HG03045 (cell line): ENCODE measurements around the gene TACC2.

Experiments used
- ATAC-seq: cut with Tn5 transposase; IDR thresholded peaks from one replicate; pipeline ENCODE4 v1.9.1; 2021; ENCODE audit warnings: mild to moderate bottlenecking, moderate library complexity; ENCODE audit not compliant: unreplicated experiment

Gene TACC2

DNA sequence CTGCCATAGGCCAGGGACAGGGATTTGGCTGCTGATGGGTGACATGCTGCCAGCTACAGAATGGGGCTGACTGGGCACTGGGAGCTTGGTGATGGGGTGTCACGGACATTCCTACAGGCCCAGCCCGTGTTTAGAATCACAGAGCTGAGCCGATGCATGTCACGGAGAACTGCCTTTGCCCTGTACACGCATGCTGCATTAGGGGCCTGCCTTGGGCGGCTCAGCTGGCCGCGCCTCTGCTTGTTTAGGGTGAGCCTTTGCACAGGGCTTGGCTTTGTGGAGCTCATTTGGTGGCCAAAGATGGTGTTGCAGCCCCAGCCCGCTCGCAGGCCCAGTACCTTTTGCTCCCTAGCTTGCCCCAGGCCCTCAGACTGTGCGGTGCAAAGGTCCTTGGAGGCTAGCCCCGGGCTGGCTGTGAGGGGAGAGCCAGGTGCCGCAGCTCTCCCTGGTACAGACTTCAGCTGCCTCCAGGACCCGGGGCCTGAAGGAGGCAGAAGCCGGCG, 173.8 kb downstream of the TACC2 start:
- no peak for ATAC-seq

DNA sequence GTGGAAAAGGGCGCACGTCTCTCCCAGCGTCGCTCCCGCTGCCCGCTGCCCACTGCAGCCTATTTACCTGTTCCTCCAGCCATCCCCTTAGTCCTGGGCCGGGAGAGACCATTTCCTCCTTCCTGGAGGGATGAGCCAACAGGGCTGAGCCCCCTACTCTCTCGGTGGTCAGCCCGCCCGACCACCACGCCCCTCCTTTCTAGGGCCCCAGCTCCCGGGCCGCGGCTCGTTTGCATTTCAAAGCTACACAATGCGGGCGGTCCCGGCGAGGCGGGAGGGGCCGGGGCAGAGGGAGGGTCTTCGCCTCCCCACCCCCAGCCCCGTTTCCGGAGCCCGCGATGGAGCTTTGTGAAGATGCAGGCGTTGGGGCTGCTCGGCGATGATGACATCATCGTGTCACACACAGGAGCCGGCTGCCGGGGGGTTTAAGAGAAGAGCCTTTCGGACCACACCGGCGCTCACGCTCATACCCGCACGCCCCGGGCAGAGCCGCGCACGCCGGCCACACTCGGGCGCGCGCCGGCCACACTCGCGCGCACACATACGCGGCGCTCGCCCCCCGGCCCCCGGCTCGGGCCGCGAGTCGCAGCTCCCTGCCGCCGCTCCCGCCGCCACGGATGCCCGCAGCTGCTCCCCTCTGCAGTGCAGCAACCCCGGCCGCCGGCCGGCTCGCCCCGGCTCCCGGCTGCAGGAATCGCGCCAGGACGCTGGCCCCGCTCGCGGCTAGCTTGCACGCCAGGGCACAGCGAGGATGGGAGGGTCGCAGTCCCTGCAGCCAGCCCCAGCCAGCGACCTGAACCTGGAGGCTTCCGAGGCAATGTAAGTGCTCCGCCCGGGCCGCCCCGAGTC, 174.4 kb downstream of the TACC2 start:
- ATAC-seq = no peak

DNA sequence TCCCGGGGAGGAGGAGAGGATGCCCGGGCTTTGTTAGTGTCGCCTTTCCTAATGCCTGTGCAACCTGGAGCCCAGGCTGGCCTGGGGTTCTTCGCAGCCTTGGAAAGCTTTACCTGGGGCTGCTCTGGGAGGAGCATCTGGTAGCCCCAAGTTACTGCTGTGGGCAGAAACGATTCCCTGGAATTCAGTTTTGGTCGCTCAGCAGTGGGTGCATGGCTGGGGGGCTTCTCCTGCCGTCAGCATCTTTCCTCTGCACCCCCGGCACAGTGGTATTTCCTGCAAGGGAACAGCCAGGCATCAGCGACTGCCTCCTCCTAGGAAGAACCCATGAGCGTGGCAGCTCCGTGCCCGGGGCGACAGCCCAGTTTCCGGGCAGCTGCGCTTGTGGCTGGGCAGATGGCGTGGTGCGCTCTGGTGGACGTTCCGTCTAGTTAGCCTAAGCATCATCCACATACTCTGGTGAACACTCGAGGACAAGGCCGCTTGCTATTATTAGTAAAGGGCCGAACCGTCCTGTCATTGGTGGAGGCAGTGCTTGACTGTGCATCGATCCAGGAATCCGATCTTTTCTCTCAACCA, 175.1 kb downstream of the TACC2 start:
- no peak for ATAC-seq

DNA sequence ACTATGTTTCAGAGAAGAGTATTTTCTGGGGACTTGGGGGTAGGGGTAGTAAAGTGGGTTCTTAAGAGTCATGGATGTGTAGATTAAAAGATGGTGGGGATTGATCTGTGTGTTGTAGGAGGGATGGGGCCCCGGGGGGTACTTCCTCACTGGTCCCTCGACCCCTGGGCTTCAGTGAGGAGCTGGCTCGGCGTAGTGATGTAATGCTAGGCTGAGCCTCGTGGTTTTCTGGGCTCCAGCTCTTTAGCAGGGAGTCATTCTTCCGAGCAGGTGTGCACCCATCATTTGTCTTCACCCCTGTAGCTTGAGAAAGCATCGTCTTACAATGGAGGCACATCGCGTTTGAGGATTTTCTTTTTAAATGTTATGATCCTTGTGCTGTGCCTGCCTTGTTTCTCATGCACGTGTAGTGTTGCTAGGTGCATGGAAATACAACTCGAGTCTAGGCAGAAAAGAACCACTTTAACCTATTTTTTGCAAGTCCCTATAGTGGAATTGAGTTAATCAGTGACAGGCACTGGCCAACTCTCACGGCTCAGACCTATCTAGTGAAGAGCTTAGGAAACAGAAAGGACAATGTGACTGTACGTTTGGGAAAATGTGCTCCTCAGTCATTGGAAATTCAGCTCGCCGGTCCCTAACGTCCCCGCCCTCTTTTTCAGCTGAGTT, 176.0 kb downstream of the TACC2 start:
- ATAC-seq = no peak

DNA sequence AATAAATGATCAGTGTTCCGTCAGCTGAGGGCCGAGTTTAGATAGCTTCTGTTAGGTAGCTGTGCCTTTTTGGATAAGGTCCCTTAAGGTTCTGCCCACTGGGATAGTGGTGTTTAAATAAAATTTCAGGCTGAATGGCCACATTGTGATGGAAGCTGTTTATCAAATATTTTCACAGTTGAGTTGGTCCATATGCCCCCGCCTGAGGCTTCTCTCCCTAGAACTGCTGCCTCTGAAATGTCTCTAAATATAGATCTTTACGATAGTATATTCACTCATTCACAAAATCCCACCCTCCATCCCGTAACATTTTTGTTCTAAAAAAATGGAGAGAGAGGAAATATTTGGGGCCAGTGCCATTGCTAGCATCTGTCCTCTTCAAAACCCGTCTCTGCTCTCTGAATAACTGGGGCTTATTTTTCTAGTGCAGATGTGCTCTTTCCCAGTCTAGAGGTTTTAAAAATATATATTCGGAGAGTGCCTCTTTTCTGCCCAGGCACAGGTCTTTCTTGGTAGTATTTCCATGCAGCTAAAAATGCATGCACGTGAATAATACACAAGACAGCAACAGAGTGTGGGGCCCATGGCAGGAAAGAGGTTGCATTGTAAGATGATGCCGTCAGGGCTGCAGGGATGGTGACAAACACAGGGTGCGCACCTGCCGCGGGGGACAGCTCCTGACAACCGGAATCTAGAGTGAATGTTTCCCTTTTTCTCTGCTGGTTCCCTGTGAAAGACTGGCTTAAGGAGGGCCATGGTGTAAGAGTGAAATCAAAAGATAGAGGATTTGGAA, 176.7 kb downstream of the TACC2 start:
- ATAC-seq = no peak

DNA sequence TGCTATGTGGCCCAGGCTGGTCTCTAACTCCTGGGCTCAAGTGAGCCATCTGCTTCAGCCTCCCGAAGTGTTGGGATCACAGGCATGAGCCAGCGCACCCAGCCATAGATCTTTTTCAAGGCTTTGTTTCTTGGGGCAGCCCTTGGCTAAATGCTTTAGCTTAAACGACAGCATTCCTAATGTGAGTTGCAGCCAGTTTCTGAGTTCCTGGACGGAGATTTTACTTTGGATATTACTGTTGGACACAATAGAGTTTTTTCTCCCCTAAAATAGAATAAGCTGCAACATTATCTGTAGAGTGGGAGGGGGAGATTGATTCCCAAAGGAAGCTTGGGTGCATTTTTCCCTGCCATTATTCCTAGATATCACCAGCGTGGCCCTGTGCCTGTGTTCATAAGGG, 179.1 kb downstream of the TACC2 start:
- no peak for ATAC-seq

DNA sequence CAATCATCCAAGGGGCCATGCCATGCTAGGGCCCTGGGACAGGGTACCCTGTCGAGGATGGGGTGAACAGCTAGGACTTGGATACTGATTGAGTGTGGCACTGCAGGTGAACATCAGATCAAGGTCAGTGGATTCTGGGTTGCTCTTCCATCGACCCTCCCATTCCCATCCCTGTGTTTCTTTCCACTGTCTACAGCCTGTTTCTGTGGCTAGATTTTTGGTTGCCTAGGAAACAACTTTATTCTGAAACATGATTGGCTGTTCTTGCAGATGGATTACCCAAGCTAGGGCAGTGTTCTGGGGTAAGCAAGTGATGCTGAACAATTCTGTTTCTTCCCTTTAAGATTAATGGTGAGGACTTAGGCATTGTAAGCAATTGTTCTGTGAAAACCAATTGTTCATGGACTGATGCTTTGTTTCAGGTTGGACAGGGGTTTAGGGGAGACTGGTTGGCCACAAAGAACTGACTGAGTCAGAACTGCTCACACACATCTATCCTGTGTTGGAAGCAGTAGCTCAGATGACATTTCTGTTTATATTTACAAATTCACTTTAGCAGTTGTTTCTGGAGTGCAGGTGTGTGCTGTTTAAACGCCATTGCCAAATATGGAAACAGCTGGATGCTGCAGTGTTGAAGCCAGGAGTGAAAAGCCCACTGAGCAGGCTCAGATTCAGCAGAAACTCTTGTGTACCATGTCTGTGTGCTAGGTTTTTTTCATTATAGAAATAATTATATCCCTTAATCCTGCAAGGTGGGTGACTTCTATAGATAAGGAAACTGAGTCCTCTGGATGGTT, 179.8 kb downstream of the TACC2 start:
- ATAC-seq = no peak

DNA sequence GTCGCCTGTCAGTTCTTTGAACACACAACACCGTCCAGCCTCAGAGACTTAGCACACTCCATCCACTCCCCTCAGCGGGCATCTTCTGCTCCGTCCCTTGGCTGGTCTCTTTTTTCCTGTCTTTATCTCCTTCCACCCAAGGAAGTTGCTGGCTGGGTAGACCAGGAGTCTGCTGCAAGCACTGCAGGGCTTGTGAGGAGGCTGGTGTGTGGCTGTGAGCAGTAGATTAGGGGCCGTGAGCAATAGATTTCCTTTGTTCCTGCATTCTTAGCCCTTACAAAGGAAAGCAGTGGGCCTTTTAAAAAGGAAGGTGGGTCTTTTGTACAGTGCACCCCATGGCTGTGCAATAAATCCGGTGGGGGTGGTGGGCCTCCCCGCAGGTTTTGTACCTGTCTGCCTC, 181.8 kb downstream of the TACC2 start:
- no peak for ATAC-seq

DNA sequence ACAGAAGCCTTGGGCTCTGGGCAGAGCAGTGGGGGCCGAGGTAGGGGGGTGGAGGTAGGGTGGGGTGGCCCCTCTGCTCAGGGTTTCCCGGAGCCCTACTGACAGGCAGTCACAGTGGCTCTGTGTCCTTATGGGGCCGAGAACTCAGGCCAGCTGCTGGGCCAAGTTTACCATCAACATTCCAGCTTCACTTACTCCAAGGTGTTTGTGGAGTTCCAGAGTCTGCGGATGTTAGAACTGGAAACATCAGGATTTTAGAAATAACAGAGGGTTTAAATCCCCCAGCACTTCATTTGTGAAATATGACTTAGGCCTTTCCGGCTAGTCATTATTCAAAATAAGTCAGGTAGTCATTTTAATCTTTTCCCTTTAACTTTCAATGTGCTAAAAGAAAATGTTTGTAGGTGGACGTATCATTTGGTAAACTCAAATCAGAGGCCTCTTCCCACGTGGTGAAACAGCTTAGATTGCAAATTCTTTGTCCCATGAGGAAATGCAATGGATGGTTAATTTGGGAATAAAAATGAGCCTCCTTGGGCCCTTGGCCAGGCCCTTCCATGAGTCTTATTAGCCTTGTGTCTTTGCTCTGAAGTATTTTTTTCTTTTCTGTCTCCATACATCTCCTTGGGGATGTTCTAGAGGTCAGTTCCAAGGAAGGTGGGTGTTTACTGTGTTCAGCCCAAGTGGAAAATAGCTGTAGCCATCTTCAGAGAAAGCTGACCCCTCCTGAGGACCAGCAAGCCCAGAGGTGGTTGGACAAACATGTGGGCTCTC, 182.5 kb downstream of the TACC2 start:
- no peak for ATAC-seq

DNA sequence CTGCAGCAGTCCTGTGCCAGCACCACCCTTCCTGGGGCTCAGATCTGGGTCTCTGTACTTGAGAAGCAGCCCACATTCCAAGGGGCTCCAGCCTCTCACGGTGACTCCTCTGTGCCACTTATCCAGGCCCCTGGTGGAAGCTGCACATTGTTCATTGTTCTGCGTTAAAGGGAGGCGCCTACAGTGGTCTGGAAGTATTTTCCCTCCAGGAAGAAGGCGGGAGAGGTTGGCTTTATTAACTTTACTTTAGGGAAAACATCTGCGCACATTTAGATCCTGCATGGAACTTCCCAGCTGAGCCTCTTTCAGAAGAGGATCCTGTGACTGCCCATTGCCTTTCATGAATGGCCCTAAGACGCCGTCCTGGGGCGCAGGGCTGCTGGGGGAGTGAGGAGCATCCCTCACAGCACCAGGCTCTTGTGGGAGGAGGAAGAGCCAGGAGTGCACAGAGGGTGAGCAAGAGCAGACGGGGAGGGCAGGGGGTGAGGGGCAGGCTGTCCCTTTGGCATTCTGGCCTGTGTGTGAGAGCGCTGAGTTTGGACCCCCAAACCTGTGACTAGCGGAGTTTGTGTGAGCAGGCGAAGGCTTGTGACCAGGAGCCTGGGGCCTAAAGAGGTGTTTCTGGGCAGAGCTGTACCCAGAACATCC, 183.5 kb downstream of the TACC2 start:
- ATAC-seq = no peak

DNA sequence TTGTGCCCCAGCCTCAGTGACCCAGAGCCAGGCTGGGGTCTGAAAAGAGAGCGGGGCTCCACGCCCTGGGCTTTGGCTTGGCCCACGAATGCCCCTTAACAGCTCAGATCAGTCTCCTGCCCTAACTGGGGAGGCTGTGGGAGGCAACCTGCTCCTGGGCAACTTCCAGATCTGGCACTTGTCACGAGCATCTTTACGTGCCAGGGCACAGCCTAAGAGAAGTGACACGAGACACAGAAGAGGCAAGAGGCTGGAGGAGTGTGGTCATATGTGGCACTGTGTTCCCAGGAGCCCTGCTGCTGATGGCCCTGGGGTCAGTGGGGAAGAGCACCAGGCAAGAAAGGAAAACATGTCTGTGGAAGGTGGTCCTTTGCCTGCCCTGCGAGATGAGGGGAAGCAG, 184.4 kb downstream of the TACC2 start:
- no peak for ATAC-seq

DNA sequence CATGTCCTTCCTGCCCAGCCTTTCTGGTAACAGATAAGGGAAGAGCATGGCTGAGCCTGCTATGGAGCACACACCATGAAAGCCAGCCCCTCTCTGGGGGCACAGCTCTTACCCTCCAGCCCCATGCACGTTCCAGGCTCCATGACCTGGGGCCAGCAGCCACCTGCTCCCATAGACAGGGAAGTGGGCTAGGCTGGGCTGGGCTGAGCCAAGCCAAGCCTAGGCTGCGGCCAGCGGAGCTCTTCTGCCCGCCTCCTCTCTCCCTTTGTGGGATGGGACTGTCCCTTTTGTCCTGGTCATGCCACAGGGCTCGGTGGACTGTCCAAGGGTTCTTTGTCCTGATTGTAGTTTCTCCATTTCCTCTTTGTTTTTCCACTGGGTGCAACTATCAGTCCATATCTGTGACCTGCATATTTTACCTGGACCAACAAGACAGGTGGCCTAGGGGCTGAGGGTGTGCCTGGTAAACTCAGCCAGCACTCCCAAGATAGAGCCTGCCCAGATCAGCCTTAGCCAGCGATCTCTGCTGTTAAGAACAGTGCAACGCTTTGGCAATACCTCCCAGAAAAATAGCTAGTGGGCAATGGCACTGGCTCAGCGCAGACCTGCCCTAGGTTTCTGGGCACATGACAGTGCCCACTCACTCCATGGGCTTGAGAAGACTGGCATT, 184.9 kb downstream of the TACC2 start:
- ATAC-seq = no peak

DNA sequence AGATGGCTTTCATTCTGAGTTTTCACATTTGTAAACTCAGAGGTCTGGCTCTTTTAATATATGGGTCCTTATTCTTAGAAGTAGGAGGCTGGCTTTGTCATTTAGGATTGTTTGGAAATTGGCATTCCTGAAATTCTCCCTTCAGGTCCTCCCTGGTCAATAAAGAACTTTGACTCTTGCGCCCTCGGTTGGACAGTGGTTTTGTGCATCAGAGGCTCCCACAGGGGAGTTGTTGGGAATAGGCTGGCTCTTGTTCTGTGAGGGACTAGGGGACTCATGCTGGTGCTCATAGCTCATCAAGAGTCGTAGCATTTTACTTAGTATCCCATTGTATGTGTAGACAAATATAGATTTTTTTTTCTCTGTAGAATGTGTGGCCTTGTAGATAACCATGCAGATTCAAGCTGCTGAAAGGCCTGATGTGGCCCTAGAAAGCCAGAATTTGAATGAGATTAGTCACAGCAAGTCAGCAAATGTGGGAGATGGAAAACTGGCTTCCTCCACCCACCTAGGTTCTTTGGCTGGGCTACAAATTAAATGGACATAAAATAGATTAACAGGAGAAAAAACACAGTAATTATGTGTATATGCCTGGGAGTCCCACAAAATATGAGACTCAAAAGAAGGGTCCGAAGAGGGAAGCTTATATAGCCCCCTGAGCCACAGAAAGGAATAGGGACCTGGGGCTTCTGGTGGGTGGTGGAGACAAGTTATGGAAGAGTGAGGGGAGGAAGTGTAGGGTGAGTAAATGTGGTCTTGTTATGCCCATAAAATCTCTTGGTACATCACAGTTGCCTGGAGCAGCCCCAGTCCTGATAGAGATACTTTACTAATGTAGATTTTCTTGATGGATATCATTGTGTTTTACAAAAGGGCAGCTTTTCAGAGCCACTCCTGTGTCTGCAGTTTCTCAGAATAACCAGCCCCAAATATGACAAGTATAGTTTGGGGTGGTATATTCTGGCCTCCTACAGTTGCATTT, 187.6 kb downstream of the TACC2 start:
- ATAC-seq = no peak

DNA sequence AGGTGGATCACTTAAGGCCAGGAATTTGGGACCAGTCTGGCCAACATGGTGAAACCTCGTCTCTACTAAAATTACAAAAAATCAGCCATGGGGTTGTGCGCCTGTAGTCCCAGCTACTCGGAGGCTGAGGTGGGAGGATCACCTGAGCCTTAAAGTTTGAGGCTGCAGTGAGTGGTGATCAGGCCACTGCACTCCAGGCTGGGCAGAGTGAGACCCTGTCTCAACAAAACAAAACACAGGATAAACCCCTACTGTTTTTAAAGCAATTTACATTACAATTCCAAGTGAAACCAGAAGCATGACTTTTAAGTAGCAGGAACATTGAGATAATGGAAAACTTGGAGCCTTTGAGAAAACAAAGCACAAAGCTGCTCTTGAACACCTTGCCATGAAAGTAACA, 189.7 kb downstream of the TACC2 start:
- no peak for ATAC-seq

DNA sequence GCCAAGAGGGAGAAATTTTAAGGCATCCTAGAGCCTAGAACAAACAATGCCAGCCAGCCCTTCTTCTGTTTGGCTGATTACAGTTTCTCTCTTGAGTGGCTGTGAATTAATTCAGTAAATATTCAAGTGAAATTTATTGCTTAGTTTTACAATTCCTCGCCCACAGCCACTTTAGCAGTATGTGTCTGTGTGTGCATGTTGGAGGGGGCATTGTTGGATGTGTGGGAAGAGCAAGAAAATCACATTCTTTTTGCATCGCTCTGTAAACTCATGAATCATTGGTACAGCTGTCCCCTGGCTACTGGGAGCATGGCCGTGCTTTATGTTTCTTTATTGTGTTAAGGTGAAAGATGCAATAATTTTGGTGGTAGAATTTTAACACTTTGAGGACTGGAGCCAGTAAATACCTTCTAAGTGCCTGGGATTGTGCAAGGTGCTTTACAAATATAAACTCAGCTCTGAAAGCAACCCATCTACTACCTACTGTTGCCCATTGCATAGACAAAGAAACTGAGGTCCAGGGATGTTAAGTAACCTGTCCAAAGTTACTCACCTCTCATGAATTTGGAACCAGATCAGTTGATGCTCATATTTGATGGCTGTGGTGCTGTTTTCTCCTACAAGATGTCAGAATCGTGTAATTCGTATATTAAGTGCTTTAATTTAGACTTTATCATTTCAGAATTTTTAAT, 192.2 kb downstream of the TACC2 start:
- no peak for ATAC-seq

DNA sequence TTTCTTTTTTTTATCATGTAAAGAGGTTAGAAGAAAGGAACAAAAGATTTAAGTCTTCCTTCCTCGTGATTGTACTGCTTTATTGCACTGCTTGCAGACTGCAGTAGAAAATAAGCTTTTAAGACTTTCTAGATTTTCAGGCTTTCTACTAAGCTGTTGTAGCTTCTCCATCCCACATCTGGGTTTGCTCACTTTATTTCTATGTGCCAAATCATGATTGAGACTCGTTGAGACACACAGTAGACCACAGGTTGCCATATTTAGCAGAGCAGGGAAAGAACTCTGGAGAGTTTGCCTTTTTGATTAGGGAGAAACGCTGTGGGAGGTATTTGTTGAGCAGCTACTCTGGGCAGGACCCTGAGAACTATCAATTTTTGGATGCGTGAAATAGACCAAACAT, 192.9 kb downstream of the TACC2 start:
- ATAC-seq = no peak

DNA sequence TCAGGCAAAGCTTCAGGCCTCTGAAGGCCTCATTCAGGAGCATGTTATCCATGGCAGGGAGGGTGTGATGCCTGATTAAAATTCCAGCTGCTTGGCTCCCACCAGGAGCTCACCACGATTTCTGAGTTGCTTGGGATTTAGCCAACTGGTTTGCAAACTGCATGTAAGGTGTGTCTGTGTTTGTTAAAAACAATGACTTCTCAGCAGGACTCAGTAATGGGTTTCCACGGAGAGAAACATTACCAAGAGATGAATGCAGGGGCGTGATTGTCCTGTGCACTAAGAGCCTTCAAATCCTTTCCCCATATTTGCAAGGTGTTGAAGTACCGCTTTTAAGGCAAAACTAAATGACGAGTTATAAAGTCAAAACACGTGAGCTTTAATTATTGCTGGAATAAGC, 193.3 kb downstream of the TACC2 start:
- ATAC-seq = no peak
